ENCODE results near the gene TEX261.
"Not testable (repeated sequence)": the region's sequence is repeated elsewhere in the genome, so short reads cannot be mapped to it uniquely, and the experiment has no call there.

The TEX261 gene

DNA sequence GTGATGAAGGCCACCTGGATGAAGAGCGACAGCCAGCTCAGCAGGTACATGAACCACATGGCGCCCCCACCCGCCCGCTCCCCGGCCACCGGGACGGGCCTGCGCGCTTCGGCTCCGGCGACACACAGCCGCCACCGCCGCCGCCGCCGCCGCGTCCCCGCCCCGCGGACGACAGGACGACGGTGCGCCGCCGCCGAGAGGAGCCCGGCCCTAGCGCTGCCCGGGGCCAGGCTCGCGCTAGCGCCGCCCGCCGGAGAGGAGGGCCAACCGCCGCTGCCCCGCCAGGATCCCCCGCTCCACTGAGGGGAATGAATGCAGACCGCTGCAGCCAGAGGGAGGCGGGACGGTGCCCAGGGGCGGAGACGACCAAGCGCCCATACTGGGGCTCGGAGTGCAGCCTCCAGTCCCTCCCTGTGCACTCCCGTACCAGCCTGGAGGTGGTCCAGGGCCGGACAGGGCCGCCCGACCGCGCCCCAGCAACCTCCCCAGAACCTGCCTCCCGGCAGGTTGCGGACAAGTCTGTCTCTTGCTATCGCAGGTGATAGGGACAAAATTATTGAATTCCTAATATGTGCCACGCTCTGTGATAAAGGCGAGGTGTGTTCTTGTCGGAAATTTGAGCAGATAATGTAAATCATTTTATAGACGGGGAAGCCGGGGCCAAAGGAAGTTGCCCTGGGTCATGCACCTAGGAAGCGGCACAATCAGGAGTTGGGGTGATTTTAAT is at the start of gene TEX261:
TSS of gene TEX261 (minus strand) at position 175 of the 727 bp plus-strand sequence. CDS start at position 59, 116 bp downstream.
- peak; percentile 69 for DNase-seq

DNA sequence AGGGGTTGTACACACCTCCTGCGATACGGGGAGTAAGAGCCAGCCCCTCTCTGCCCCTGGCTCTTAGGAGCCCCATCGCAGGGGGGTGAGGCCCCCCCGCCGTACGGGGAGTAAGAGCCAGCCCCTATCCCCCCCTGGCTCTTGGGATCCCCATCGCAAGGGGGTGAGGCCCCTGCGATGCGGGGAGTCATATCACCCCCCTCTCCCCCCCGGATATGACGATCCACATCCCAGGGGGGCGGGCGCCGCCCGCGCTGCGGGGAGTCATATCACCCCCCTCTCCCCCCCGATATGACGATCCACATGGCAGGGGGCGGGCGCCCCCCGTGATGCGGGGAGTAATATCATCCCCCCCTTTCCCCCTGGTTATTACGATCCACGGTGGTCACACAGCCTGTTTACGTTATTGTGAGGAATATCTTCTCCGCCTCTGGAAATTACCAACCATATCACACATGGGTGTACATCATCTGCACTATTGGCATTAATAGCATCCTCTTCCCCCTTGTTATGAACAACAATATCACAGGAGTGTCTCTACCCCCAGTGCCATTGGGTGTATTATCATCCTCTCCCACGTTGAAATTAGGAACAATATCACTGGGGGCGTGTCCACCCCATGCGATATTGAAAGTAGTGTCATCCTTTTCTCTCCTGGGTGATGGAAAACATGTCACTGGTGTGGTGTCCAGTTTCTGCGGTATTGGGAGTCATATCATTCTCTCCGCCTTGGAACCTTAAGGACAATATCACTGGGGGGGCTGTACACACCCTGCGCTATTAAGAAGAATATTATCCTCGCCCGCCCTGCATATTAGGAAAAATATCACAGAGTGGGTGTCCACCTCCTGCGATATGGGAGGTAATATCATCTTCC is 49.1 kb upstream of the TEX261 start:
- DNase-seq: no peak

DNA sequence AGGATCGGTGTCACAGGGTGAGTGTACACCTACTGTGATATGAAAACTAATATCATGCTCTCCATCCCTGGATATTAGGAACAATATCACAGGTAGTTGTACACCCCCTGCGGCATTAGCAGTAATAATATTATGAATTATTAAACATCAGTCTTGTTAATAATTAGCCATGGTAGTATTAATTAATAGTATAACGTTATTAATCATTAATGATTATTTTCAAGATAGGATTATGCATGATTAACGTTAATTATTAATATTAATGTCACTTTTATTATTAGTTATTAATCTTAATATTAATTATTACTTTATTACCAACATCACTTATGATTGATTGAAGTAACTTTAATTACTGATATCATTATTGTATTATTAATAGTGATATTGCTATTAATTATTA is 47.6 kb upstream of the TEX261 start:
- DNase-seq: no peak

DNA sequence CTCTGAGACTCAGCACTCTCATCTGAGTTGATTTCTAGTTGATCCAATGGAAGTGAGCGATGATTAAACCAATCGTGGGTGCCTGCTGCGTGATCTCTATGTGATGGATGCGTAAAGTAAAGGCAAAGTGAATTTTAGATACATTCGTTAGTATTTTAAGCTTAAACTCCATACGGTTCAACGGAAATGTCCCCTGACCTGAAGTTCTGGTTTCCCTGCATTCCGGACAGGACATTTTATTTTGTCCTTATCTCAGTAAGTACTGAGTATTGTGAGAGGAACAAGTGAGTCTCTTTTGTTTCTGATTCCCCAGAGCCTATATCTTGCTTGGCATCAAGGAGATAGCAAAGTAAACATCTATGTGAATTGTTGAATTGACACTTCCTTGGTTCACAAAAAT is 41.6 kb upstream of the TEX261 start:
- DNase-seq: not testable (repeated sequence)

DNA sequence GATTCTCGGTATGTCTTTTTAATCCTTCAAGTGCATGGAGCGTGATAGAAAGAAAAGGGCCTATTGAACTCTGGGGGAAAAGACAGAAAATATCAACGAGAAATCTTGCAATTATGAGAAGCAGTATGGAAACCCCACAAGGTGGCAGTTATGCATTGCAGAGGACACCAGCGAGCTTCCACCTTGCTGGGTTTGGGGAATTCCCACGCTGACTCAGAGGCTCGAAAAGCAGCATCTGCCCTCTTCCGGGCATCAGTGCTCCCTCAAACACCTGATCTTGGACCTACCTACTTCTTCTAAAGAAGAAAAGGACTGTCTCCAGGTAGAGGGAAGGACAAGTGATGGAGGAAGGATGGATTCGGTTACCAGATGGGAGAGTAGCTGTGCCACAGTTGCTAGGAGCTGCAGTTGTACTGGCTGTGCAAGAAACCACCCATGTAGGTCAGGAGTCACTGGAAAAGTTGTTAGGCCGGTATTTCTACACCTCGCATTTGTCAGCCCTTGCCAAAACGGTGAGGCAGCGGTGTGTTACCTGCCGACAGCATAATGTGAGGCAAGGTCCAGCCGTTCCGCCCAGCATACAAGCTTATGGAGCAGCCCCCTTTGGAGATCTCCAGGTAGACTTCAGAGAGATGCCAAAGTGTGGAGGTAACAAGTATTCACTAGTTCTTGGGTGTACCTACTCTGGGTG is 29.0 kb upstream of the TEX261 start:
- DNase-seq: not testable (repeated sequence)

DNA sequence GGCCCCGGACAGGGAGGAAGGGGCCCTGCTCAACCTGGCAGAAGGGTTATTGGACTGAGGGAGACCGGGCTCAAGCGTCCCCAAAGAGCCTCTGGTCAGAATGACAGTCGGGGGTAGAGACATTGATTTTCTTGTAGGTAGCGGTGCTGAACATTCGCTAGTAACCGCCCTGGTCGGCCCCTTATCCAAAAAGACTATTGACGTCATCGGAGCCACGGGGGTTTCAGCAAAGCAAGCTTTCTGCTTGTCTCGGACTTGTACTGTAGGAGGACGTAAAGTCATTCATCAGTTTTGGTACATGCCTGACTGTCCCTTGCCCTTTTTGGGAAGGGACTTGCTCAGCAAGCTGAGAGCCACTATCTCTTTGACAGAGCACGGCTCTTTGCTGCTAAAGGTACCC is 26.7 kb upstream of the TEX261 start:
- DNase-seq: not testable (repeated sequence)

DNA sequence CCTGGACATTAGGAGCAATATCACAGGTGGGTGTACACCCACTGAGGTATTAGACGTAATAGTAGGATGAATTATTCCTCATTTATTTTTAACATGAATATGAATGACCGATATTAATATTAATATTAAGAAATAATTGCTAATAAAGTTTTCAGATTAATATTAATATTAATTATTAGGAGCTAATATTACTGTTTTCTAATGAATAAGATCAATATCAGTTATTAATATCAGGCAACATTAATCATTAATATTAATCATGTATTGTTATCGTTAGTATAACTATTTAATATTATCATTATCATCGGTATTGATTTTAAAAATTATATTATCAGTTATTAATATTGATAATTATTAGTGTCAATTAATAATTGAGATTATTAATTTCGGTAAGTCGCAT is 25.3 kb upstream of the TEX261 start:
- DNase-seq: not testable (repeated sequence)

DNA sequence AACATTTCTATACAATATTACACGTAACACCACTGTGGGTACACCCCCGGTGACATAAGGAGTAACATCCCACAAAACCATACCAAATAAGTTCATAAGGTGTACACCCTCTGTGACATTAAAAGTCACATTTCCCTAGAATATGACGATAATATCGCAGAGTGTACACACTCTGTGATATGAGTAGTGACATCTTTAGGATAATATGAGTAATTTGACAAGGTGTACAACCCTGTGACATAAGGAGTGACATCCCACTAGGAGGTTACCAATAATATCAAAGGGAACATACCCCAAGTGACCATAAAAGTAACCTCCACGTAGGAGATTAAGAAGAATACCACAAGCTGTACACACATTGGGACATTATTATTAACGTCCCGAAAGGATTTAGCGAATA is 24.0 kb upstream of the TEX261 start:
- no peak for DNase-seq

DNA sequence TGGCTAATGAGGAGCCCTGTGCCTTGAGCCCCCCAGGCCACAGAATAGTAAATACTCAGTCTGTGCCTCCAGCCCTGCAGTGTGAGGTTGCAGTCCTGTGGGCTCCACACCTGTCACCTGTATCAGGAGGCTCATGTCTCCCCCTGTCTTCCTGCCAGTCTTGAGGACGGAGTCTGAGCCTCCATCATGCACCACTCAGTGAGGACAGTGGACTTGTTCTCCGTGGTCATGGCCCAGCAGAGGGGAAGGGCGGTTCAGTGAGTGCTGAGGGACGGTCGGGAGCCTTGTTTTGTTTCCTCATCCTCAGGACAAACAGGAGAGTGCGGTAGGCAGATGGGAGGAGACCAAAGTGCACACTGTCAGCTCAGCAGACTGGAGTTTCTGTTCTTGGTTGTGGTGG is 17.1 kb upstream of the TEX261 start:
- not testable (repeated sequence) for DNase-seq

DNA sequence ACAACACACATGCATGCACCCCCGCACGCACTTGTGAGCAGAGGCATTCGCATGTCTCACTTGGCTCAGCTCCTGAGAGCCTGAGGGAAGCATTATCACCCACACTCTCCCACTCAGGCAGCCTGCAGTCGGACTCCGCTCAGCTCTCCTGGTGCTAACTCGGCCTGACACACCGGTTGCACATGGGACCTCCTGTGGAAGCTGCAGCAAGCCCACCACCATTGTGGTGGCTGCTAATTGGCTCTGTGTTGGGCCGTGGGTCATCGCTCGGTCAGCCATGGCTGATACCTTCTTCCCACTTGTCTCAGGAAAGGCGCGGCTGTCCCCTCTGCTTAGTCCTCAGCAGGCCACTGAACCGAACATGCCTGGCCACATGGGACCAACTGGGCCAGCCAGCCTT is 13.7 kb upstream of the TEX261 start:
- DNase-seq: no peak

DNA sequence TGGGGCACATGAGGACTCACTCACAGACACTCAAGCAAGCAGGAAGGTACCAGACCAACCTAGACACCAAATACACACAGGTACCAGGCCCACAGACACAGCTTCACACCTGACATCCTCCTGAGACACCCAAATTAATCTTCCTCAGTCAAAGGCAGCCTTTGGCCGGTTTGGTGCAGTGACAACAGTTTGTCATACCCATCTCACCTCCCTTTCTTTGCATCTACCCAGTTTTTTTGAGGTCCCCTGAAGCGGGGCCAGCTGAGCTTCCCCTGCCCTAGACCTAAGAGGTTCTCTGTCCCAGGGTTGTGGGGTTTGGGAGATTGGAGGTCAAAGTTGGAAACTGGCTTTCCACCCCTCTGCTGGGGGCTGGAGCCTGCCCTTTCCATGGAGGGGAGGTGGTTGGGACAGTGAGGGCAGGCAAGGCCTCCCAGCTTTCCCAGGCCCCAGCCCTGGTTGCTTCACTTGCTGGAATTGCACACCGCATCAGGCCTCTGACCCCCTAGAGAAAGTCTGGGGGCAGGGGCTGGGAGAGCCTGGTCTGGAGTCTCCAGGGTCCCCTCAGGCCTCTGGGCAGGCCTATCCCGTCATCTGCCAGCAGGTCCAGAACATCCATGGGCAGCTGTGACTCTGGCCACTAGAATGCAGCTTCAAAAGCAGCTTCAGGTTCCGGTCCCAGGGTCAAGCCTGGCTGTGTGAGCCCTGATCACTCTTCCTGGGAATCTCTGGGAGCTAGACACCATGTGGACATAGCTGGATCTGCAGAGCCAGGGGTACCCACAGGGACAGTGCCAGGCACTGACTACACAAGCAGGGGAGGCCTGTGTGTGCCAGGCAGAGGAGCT is 12.5 kb upstream of the TEX261 start:
- DNase-seq: no peak

DNA sequence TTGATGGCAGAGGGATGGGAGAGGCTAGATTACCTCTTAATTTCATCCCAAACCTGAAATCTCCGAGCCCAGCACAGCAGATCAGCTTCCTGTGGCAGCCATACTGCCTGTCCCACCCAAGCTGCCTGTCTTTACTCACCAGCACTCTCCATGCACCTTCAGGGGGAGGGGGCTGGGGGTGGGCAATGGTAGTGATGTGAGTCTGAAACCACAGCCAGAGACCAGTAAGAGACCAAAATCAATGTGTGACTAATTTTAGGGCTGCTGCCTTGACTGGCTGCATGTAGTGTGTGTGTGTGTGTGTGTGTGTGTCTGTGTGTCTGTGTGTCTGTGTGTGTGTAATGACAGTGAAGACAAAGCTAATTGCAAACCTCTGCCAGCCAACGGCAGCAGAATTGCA is 11.7 kb upstream of the TEX261 start:
- no peak for DNase-seq

DNA sequence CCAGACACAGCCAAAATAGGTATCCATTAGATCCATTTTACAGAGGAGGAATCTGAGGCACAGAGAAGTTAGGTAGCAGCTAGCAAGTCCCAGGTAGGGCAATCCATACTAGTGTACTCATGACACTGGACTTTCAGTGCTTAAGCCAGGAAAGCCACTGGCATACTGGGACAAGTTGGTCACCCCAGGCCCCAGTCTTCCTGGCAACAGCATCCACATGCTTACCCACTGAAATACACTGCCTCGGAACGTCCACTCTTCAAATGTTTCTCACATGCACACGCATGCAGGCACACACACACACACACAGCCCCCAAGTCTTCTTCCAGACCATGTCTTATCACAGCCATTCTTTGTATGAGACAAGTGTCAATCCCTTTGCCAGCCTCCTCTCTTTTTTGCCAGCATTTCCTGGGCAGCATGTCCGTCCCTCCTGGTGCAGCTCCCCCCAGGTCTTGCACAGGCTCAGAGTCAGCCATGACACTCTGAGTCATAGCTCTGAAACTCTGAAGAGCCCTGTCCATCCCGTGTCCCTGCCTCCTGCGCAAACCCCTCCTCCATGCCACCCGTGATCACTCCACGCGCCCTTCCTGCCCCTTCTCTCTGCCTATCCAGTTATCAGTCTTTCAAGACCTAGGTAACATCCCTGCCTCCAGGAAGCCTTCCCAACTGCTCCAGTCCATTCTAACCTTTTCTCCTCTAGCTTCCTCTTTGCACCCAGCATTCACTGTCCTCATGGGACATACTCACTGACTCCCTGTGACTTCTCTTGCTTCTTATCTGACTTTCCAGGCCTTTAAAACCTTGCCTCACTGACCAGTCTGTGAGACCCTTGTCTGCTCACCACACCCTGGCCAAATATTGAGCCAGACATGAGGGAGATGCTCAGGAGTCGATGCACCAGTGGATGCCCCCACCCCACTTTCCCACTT is 10.9 kb upstream of the TEX261 start:
- DNase-seq: no peak

DNA sequence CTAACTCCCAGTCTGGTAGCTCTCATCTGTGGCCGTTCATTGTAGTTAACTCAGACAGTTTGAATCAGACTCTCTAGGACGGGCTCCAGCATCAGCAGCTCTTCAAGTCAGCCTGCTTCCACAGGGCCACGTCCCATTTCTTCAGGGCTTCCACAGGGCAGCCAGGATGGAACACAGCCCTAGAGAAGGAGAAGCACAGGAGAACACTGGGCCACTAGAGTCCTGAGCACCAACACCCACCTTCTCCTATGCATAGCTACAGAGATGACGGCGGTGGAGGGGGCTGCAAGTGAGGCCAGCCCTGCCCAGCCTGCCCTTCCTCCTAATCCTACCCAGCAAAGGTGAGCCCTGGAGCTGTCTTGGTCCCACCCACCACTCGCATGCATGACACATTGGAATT is 10.2 kb upstream of the TEX261 start:
- no peak for DNase-seq

DNA sequence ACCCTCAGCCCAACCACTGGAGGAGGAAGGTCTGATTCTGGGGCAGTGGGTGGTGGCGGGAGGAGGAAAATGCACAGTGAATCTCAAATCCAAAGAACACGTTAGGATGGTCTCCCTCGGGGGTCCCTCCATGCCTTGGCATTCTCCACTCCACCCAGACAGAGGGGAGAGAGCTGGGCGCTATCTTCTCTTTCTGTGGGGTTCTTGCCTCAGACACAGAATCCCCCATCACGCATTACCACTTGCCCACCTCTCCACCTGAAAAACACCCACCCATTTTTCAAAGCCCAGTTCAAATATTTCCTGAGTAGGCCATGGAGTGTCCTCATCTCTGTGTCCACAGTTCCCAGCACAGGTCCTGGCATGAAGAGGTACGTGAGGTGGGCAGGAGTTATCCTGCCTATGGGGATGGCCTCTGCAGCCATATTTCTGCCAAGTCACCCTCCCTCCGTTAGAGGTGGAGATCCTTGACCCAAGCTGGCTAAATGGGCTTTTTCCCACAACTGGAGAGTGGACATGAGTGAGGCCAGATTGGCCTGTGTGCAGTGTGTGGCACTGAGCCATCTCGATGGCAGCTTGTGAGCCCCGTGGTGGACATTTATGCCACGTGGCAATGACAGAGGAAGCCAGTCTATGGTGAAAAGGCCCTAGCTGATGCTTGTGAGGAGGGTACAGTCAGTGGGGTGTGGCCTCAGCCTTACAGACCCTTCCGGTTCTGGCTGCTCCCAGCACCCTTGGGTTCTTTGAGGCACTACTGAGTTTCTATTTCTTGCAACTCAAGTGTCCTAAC is 9.5 kb upstream of the TEX261 start:
- DNase-seq: no peak

DNA sequence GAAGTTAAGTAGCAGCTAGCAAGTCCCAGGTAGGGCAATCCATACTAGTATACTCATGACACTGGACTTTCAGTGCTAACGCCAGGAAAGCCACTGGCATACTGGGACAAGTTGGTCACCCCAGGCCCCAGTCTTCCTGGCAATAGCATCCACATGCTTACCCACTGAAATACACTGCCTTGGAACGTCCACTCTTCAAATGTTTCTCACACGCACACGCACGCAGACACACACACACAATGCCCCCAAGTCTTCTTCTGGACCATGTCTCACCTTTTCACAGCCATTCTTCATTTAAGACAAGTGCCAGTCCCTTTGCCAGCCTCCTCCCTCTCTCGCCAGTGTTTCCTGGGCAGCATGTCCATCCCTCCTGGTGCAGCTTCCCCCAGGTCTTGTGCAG is 8.7 kb upstream of the TEX261 start:
- no peak for DNase-seq

DNA sequence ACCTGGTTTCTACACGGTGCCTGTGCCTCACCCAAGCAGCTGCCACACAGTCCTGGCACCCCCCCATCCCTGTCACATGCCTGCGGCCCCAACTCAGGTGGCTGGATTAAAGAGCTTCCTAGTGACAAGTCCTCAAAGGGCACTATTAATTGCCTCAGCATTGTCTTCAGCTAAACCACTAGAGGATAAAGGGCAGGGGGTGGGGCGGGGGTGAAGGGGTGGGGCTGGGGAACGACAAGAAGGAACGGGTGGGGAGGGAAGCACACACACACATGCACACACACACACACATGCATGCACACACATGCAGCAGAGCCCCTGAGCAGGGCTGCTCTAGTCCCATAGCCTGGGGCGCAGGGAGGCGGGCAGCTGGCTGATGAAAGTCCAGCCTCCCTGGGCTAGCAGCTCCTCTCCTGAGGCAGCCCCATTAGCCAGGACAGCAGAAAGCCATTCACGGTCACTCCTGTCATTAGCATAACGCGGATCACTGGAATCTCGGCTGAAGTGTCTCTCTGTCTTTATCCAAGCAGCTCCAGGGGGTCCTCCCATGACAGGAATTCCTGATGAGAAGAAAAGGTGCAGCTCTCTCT is 7.4 kb upstream of the TEX261 start:
- DNase-seq: no peak

DNA sequence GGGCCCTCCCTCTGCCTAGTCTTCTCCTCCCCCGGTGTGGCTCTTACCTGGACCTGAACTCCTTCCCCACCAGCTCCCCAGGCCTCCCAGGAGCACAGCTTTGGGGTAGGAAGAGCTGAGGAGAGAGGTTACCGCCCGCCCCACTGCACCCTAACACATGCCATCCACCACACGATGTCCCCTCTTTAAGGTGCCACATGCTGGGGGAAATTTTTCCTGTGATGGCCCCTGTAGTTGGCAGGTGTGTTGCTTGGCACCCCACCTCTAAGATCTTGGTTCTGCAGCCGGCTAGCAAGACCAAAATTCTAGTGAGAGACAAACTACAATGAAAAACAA is 6.9 kb upstream of the TEX261 start:
- no peak for DNase-seq

DNA sequence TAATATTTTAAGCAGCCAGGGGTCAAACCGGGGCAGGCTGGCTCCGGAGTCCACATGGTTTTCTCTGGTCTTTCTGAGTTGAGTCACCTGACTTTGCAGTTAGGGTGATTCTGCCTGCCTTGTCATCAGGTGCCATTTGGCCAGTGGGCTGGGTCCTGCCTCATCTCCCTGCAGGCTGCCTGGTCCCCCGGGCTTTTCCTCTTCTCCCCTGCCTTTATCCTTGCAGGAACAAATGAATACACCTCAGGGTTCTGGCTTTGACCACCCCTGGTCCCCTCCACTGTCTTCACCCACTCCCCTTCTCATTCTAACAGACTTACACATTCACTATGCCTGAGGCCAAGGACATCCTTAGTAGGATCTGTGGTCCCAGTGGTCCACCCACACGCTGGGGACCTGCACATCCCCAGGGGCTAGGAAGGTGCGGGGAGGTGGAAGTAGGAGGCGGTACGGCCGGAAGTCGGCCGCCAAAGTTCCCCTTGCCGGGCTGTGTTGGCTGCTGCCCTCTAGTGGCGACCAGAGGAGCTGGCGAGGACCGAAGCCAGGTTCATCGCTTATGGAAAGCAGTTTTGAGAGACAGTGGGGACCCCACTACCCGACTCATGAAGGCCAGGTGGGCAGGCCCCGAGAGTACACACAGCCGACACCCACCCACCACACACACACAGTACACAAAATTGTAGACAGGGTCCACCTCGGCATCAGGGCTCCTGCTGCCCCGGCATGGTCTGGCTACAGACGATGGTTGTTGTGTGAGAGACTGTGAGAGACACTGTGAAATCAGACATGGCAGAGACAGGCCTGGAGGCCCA is 6.3 kb upstream of the TEX261 start:
- peak; percentile 38 for DNase-seq
